Smooth muscle cell of trachea (primary cell): ENCODE results near the gene CDC14B. TPM values are rescaled to one million over a fixed set of nuclear protein-coding genes. Genes with fewer than 3 reads are reported as not detected.

ENCODE experiments used
- total RNA-seq: library from RNA; depleted of rRNA; stranded (reverse); fragments of >200 nt; gene quantifications from 2 replicates; pipeline ENCODE4 v1.2.1, GENCODE V29; 2014

Gene CDC14B
- total RNA-seq: 44.9 and 62.0 TPM in 2 replicates

GRCh38 chr9:96619491-96620180, at the start of gene CDC14B:
TSS of gene CDC14B (minus strand) at chr9:96619843. CDS start at chr9:96619378, 465 bp downstream.

GRCh38 chr9:96655198-96655851, 35.7 kb upstream of the CDC14B start, which contains the start of gene PRXL2C:
TSS of gene PRXL2C (minus strand) at chr9:96655317. CDS start at chr9:96655281, 36 bp downstream.

Other genes starting within 250 kb of the CDC14B start
- gene SLC35D2, start 236.1 kb downstream of the CDC14B start, total RNA-seq: 22.5 and 26.9 TPM in 2 replicates
- 0.99 and 6.8 TPM in 2 replicates for gene ZNF367, start 201.5 kb downstream of the CDC14B start, total RNA-seq
- gene HABP4, start 169.7 kb downstream of the CDC14B start, total RNA-seq: 32.7 and 40.7 TPM in 2 replicates
- 36.6 and 42.0 TPM in 2 replicates for gene PRXL2C, start 35.5 kb upstream of the CDC14B start, total RNA-seq
- 17.2 and 17.9 TPM in 2 replicates for gene ZNF510, start 158.2 kb upstream of the CDC14B start, total RNA-seq
- gene ZNF782, start 234.7 kb upstream of the CDC14B start, total RNA-seq: 4.0 and 4.7 TPM in 2 replicates